HG03060 (cell line): ENCODE results near the gene ORM2.
"Not testable (repeated sequence)": the region's sequence is repeated elsewhere in the genome, so short reads cannot be mapped to it uniquely, and the experiment has no call there.

Experiments
- ATAC-seq: cut with Tn5 transposase; IDR thresholded peaks from one replicate; pipeline ENCODE4 v1.9.1; 2021; ENCODE audit warnings: low read depth, moderate number of reproducible peaks; ENCODE audit not compliant: unreplicated experiment

Gene ORM2

GRCh38 chr9:114312513-114312875, 17.2 kb upstream of the ORM2 start:
- ATAC-seq, result no peak

- no peak for ATAC-seq
Observed at GRCh38 chr9:114313186-114313585, 16.5 kb upstream of the ORM2 start.

DNA sequence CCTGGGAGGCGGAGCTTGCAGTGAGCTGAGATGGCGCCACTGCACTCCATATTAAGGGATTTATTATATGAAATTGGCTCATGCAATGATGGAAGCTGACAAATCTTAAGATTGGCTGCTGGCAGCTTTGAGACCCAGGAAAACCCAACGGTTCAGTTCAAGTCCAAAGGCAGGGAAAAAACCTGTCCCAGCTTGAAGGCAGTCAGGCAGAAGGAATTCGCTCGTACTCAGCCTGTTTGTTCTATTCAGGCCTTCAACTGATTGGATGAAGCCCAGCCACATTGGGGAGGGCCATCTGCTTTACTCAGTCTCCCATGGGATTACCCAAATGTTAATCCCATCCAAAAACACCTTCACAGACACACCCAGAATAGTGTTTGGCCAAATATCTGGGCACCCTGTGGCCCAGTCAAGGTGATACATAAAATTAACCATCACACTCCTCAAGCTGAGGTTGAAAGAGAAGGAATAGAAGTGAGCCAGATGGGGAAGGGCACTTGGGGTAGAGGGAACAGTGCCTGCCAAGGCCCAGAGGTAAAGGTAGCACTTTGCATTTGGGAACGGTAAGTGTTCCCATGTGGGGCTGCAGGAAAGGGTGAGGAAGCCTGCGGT, 15.3 kb upstream of the ORM2 start:
- no peak for ATAC-seq

GRCh38 chr9:114314881-114315722, 14.6 kb upstream of the ORM2 start:
- no peak for ATAC-seq

GRCh38 chr9:114315723-114316363, 13.8 kb upstream of the ORM2 start:
- no peak for ATAC-seq

DNA sequence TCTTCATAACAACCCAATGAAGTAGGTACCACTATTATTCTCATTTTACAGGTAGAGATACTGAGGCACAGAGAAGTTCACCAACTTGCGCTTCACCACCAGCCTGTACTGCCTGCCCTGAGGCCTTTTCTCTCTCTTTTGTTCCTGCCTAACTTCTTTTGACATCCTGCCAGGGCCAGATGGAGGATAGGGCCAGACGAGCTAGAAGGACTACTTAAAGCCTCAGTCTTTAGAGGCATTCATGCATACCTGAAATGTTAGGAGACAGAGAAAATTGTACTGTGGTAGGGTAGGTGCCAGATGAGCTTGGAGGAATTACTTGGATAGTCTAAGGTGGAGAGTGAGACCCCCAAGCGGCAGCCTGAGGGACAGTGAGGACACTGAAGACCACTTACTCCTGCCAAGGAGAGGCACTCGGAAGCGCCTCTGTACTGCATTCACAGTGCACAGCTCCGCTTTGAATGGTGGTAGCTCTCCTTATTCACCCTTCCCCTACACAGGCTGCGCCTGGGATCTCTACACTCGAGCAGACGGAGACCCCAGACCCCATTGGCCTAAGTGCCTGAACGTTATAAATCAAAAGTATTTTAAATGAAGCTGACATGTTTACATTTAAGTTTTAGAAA, 13.0 kb upstream of the ORM2 start:
- ATAC-seq, result no peak

- ATAC-seq, result no peak
Observed at GRCh38 chr9:114317665-114318357, 11.9 kb upstream of the ORM2 start.

DNA sequence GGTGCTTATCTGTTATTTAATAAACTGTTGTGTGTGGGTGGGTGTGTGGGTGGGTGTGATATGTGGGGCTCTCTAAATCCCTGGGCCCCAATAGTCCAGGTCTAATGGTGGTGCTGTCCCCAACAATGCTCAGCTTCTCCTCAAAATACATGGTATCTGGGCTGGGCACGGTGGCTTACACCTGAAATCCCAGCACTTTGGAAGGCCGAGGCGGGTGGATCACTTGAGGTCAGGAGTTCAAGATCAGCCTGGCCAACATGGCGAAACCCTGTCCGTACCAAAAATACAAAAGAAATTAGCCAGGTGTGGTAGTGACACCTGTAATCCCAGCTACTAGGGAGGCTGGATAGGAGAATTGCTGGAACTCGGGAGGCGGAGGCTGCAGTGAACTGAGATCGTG, 11.3 kb upstream of the ORM2 start:
- ATAC-seq, result no peak

GRCh38 chr9:114319147-114319546, 10.5 kb upstream of the ORM2 start:
- ATAC-seq, result no peak

GRCh38 chr9:114320710-114321109, 9.0 kb upstream of the ORM2 start:
- not testable (repeated sequence) for ATAC-seq

DNA sequence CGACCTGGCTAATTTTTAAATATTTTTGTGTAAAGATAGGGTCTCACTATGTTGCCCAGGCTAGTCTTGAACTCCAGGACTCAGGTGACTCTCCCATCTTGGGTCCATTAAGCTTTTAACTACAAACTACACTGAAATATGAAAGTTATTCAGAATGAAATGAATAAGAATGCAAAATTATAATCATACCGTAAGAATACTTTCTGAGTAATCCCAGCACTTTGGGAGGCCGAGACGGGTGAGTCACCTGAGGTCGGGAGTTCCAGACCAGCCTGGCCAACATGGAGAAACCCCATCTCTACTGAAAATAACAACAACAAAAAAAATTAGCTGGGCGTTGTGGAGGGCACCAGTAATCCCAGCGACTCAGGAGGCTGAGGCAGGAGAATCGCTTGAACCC, 7.9 kb upstream of the ORM2 start:
- ATAC-seq, result no peak

GRCh38 chr9:114322160-114322818, 7.4 kb upstream of the ORM2 start:
- not testable (repeated sequence) for ATAC-seq

GRCh38 chr9:114322831-114323531, 6.7 kb upstream of the ORM2 start, which contains the start of gene ORM1:
Gene ORM1, plus strand, starts transcription at chr9:114323098. Its CDS starts 36 bp downstream, at chr9:114323134.
- ATAC-seq, result not testable (repeated sequence)

GRCh38 chr9:114323849-114324248, 5.8 kb upstream of the ORM2 start:
- ATAC-seq, result not testable (repeated sequence)

DNA sequence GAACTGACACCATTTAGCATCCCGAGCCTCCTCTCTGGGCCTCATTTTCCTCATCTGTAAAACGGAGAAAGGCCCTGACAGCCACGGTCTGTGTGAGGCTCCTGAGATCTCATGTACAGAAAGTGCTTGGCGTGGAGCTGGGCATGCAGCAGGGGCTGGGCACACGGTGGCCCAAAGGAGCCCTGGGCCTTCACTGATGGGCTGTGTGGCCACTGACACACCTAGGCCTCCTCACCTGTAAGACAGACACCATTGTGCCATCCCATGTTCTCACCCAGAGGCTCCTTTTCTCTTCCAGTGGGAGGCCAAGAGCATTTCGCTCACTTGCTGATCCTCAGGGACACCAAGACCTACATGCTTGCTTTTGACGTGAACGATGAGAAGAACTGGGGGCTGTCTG, 5.2 kb upstream of the ORM2 start:
- no peak for ATAC-seq

- ATAC-seq, result not testable (repeated sequence)
Observed at GRCh38 chr9:114324965-114325364, 4.7 kb upstream of the ORM2 start.

DNA sequence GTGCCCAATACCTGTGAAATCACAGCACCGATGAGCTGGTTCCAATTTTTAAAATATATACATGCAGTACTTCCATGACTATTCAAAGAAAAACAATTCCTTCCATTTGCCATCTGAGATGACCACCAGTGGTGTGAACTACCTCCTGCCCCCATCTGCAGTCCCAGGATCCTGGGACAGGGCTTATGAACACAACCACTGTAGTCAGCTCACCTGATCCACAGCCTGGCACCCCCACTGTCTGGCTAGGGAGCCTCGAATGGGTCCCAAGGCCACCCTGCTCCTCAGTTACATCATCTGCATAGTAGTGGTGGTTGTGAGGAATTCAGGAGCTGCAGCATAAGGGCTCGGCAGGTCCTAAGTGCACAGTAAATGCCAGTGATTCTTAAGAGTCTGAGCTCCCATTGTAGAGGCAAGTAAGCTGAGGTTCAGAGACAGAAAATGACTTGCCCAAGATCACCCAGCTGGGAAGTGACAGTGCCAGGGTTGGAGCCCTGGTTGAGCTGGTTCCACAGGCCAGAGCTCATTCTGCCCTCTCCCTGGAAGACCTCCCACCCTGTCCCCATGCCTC, 3.9 kb upstream of the ORM2 start:
- ATAC-seq, result not testable (repeated sequence)

DNA sequence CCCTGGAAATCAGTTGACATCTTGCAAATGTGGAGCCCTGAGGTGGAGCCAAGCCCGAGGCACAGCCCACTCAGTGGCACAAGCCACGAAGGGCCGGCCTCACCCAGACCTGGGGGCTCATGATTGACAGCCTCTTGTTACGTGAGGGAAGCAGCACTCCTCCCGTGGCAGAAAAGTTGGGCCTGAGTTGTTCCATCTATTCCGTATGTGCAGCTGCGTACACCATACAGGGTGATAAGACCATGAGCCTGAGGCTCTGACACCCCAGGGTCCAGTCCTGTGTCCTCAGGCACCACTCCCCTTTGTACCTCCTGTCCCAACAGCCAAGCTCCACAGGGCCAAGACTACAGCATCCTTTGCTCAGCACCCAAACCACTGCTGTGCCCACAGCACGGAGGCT, 1.9 kb upstream of the ORM2 start:
- no peak for ATAC-seq

DNA sequence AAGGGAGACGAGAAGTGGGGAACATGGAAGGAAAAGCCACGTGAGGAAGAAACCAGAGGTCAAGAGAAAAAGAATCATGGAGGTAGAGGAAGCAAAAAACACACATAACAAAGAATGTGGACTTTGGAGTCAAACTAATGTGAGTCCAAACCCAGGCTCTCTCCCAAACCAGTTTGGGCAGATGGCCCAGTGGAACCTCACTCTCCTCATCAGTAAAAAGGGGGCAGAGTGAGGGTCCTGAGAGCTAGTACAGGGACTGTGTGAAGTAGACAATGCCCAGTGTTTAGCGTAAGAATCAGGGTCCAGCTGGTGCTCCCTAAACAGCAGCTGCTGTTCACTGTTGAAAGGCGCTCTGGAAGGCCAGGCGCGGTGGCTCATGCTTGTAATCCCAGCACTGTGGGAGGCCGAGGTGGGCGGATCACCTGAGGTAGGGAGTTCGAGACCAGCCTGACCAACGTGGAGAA, 1.3 kb upstream of the ORM2 start:
- not testable (repeated sequence) for ATAC-seq
